ENCODE data around the gene ADAMTS8.

The ADAMTS8 gene

GRCh38 chr11:130452940-130453339 is 24.5 kb upstream of the ADAMTS8 start:
- Histone ChIP-seq H3K4me2 (no peak overlapping the region), H3K27me3 (peaks cover 9 to 19% (median 16%) of the 10 kb centered on the region in 11 experiments; a peak in 21 of 22 replicates), H3K9ac (no peak overlapping the region), H3K4me3 (no peak overlapping the region), H3K9me3 (replicated peaks in 1 of 11) (0 out of 22 replicates have a peak, but pooled peaks cover 0 to 8% (median 0%) of the 10 kb centered on the region in 11 experiments), H3K36me3 (no peaks in the 10 kb centered on the region), H3K27ac (no peak overlapping the region), H4K20me1 (no peaks in the 10 kb centered on the region; a peak in 1 of 22 replicates), H3K4me1 (peaks cover 7 to 12% (median 10%) of the 10 kb centered on the region in 10 experiments; a peak in 18 of 20 replicates)
- no peak for TF ChIP-seq Cebpa-rat (IDR thresholded peaks at IDR 0.05)

- Histone ChIP-seq H3K36me3 (no peaks in the 10 kb centered on the region), H3K27me3 (peaks cover 9 to 19% (median 16%) of the 10 kb centered on the region in 11 experiments; a peak in 21 of 22 replicates), H3K4me3 (no peak overlapping the region), H3K9ac (no peak overlapping the region), H3K27ac (no peak overlapping the region), H3K9me3 (replicated peaks in 1 of 11) (0 out of 22 replicates have a peak, but pooled peaks cover 0 to 8% (median 0%) of the 10 kb centered on the region in 11 experiments), H3K4me2 (no peak overlapping the region), H4K20me1 (no peaks in the 10 kb centered on the region; a peak in 1 of 22 replicates), H3K4me1 (peaks cover 8 to 13% (median 12%) of the 10 kb centered on the region in 10 experiments; a peak in 18 of 20 replicates)
- TF ChIP-seq Cebpa-rat (IDR thresholded peaks at IDR 0.05), result no peak
These were observed 23.8 kb upstream of the ADAMTS8 start for GRCh38 chr11:130452176-130452575.

- H4K20me1 ChIP-seq, result no peaks in the 10 kb centered on the region; a peak in 1 of 22 replicates
- H3K4me2 ChIP-seq, result peak overlapping the region in 1 of 11 experiments; percentile 3; a peak in 1 of 22 replicates
- TF ChIP-seq Cebpa-rat (IDR thresholded peaks at IDR 0.05), result no peak
- H3K4me3 ChIP-seq, result no peak overlapping the region
- no peaks in the 10 kb centered on the region for H3K36me3 ChIP-seq
- H3K4me1 ChIP-seq, result peaks cover 8 to 13% (median 12%) of the 10 kb centered on the region in 10 experiments; a peak in 18 of 20 replicates
- H3K27ac ChIP-seq, result no peak overlapping the region
- H3K9me3 ChIP-seq (replicated peaks in 1 of 11), result 0 out of 22 replicates have a peak, but pooled peaks cover 0 to 8% (median 0%) of the 10 kb centered on the region in 11 experiments
- H3K9ac ChIP-seq, result no peak overlapping the region
- H3K27me3 ChIP-seq, result peaks cover 9 to 19% (median 16%) of the 10 kb centered on the region in 11 experiments; a peak in 21 of 22 replicates
These were observed 23.0 kb upstream of the ADAMTS8 start for GRCh38 chr11:130451231-130452019.

GRCh38 chr11:130449996-130450769 is 21.8 kb upstream of the ADAMTS8 start:
- Histone ChIP-seq H3K4me1 (peaks cover 8 to 13% (median 12%) of the 10 kb centered on the region in 10 experiments; a peak in 18 of 20 replicates), H3K9me3 (replicated peaks in 1 of 11) (0 out of 22 replicates have a peak, but pooled peaks cover 0 to 8% (median 0%) of the 10 kb centered on the region in 11 experiments), H3K4me3 (peak overlapping the region in 1 of 10 experiments; percentile 49; a peak in 1 of 20 replicates), H3K9ac (no peak overlapping the region), H3K27me3 (peaks cover 9 to 19% (median 16%) of the 10 kb centered on the region in 11 experiments; a peak in 21 of 22 replicates), H4K20me1 (no peaks in the 10 kb centered on the region; a peak in 1 of 22 replicates), H3K27ac (no peak overlapping the region), H3K36me3 (no peaks in the 10 kb centered on the region), H3K4me2 (peak overlapping the region in 1 of 11 experiments; percentile 92; a peak in 1 of 22 replicates)
- no peak for TF ChIP-seq Cebpa-rat (IDR thresholded peaks at IDR 0.05)

- peaks cover 9 to 19% (median 16%) of the 10 kb centered on the region in 11 experiments; a peak in 21 of 22 replicates for H3K27me3 ChIP-seq
- H3K4me1 ChIP-seq, result peaks cover 8 to 13% (median 12%) of the 10 kb centered on the region in 10 experiments; a peak in 18 of 20 replicates
- peak overlapping the region; percentile 49 to 69 (median 60); a peak in 14 of 20 replicates for H3K4me3 ChIP-seq
- no peaks in the 10 kb centered on the region; a peak in 1 of 22 replicates for H4K20me1 ChIP-seq
- H3K27ac ChIP-seq, result no peak overlapping the region
- TF ChIP-seq Cebpa-rat (IDR thresholded peaks at IDR 0.05), result no peak
- H3K36me3 ChIP-seq, result no peaks in the 10 kb centered on the region
- peak overlapping the region in 1 of 11 experiments; percentile 55; a peak in 1 of 22 replicates for H3K9ac ChIP-seq
- H3K4me2 ChIP-seq, result peak overlapping the region; percentile 88 to 99 (median 98)
- 0 out of 22 replicates have a peak, but pooled peaks cover 0 to 8% (median 0%) of the 10 kb centered on the region in 11 experiments for H3K9me3 ChIP-seq (replicated peaks in 1 of 11)
These were observed 21.0 kb upstream of the ADAMTS8 start for GRCh38 chr11:130449310-130449990.

- H3K9me3 ChIP-seq (replicated peaks in 1 of 11), result 0 out of 22 replicates have a peak, but pooled peaks cover 0 to 8% (median 0%) of the 10 kb centered on the region in 11 experiments
- no peak within 1 kb of the TSS for H3K27ac ChIP-seq
- H3K27me3 ChIP-seq, result peaks cover 9 to 19% (median 16%) of the 10 kb centered on the region in 11 experiments; a peak in 21 of 22 replicates
- H3K4me1 ChIP-seq, result peaks cover 8 to 13% (median 12%) of the 10 kb centered on the region in 10 experiments; a peak in 18 of 20 replicates
- peak within 1 kb of the TSS; percentile 49 to 69 (median 60) for H3K4me3 ChIP-seq
- H4K20me1 ChIP-seq, result no peaks in the 10 kb centered on the region; a peak in 1 of 22 replicates
- H3K9ac ChIP-seq, result peak within 1 kb of the TSS; percentile 3 to 55 (median 49); a peak in 18 of 22 replicates
- H3K4me2 ChIP-seq, result peak within 1 kb of the TSS; percentile 88 to 99 (median 98)
- H3K36me3 ChIP-seq, result no peaks in the 10 kb centered on the region
- TF ChIP-seq Cebpa-rat (IDR thresholded peaks at IDR 0.05), result no peak
These were observed 20.3 kb upstream of the ADAMTS8 start, which contains the start of gene ADAMTS15 for GRCh38 chr11:130448416-130449309. Gene ADAMTS15 (plus strand): TSS chr11:130448645. CDS start chr11:130448974, 329 bp downstream.

GRCh38 chr11:130448039-130448415 is 19.6 kb upstream of the ADAMTS8 start:
- Histone ChIP-seq H3K4me2 (peak overlapping the region; percentile 88 to 99 (median 98)), H4K20me1 (no peaks in the 10 kb centered on the region; a peak in 1 of 22 replicates)

More at GRCh38 chr11:130448039-130448415, 19.6 kb upstream of the ADAMTS8 start:
- peak overlapping the region; percentile 3 to 55 (median 43); a peak in 11 of 22 replicates for H3K9ac ChIP-seq
- H3K4me3 ChIP-seq, result peak overlapping the region; percentile 49 to 69 (median 60)
- H3K36me3 ChIP-seq, result no peaks in the 10 kb centered on the region
- H3K27ac ChIP-seq, result no peak overlapping the region
- TF ChIP-seq Cebpa-rat (IDR thresholded peaks at IDR 0.05), result no peak
- 0 out of 22 replicates have a peak, but pooled peaks cover 0 to 8% (median 0%) of the 10 kb centered on the region in 11 experiments for H3K9me3 ChIP-seq (replicated peaks in 1 of 11)
- peaks cover 9 to 19% (median 16%) of the 10 kb centered on the region in 11 experiments; a peak in 21 of 22 replicates for H3K27me3 ChIP-seq
- H3K4me1 ChIP-seq, result peaks cover 8 to 13% (median 12%) of the 10 kb centered on the region in 10 experiments; a peak in 18 of 20 replicates

All from BLaER1 treated with 17β-estradiol and CSF1 and Interleukin-3, amounts not matched to agents 10 nM and 100 nM (cell line).